HG03159 (cell line): ENCODE measurements around the gene DNASE1L3.
"Not testable (repeated sequence)": the region's sequence is repeated elsewhere in the genome, so short reads cannot be mapped to it uniquely, and the experiment has no call there.

Experiments
- ATAC-seq: cut with Tn5 transposase; IDR thresholded peaks from one replicate; pipeline ENCODE4 v1.9.1; 2021; ENCODE audit warnings: mild to moderate bottlenecking, moderate library complexity; ENCODE audit not compliant: unreplicated experiment

Gene DNASE1L3

DNA sequence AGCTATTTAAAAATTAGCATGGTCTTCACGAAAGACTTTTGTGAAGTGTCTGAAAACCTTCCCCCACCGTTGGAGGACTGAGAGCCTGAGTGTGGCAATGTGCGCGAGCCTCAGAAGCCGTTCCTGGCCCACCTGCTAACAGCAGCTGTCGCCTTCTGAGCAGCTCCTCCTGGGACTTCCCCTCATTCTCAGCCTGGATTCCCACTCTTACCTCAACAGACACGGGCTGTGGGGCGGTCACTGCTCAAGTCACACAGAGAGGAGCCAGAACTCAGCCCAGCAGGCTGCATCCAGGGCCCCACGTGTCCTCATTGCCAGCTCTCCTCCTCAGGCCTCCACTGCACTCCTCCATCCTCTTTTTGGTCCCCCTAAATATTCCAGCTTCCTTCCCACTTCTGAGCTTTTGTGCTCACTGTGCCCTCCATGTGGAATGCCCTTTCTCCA is 7.8 kb downstream of the DNASE1L3 start:
- ATAC-seq: no peak

DNA sequence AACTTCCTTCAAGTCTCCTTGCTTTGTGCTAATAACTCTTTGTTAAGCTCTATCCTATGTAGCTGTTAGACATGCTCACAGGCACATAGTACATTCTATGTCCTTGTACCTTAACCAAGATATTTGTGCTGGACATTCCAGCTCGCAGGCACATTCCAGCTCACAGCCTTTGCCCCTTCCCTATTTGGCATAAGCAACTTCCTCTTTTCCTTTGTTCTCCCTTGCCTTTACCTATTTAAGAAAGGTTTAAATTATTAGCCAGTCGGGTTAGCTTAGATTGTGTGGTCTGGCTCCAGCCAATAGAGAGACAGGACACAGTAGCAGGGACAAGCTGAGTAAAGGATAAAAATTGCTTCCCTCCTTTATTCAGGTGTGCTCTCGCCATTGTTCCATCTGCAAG is 9.3 kb downstream of the DNASE1L3 start:
- ATAC-seq: not testable (repeated sequence)

DNA sequence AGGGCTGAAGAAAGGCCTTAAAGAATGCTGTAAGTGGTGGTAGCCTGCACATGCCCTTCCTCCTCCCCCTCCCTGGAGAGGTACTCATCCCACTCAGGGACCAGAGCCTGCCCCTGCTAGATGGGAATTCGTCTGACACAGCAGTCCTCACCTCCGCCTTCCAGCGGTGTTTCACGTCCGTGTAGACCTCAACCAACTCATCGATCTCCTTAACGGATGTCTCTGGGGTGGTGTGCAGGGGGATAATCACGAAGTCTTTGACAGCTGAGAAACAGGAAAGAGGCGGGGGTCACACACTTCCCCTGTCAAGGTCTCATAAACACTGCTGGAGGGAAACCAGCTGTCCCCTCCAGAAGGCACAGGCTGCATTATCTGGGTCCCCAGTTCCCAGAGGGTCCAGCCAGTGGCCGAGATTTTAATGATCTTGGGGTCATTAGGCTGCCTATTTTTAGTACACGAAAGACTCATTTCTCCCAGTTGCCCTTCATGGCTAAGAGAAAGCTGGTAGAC is 9.9 kb downstream of the DNASE1L3 start:
- ATAC-seq: no peak

DNA sequence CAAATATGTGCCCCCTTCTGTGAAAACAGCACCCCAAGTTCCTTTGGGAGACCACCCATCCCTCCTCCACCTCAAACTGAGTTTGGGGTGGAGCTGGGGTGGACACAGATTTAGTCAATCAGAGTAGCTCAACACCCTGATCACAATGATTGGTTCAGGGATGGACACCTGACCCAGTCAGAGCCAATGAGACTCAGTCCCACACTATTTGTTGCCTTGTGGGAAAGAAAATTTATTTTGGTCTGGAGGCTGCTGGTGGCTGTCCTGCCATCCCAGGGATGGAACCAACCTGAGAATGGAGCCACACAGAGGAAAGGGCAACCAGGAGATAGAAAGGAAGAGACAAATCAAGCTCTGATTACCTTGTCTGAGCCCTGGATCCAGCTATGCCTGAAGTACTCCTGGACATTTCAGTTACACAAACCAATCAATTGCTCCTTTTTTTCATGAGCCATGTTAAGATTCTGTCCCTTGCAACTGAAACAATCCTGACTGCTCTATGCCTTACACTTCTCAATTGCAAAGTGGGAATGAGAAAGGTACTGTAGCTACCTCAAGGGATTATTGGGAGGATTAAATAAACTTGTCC is 10.6 kb downstream of the DNASE1L3 start:
- ATAC-seq: no peak

DNA sequence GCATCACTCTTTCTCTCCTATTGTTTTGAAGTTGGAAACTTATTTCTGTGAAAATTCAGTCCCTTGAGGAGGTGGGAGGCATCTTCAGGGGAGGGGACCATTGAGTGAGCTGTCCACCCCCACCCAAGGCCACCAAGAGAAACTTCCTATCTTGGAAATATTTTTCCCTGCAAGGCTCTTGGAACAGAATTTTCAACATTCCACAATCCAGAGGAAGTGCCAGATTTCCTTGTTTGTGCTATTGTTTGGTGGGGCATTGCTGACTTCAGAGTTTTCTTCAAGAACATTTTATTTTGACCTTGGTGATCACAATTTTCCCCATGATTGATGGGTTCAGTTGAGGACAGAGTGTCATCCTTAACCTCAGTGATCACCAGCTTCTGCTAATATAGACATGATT is 12.0 kb downstream of the DNASE1L3 start:
- ATAC-seq: no peak

DNA sequence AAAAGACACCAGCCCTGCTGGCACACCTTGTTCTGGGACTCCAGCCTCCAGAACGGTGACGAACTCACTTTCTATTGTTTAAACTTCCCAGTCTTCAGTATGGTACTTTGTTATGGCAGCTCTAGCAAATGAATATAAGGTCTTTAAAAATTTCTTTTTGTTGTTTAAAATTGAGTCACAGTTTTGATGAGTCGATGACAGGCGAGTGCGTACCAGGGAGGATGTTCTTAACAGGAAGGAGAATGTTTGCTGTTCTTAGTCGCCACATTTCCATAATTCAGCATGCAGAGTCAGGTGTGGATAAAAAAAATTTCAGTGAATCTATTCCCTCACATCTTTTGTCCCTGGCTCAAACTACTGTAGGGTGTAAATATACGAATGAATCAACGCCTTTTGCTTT is 12.4 kb downstream of the DNASE1L3 start:
- no peak for ATAC-seq

DNA sequence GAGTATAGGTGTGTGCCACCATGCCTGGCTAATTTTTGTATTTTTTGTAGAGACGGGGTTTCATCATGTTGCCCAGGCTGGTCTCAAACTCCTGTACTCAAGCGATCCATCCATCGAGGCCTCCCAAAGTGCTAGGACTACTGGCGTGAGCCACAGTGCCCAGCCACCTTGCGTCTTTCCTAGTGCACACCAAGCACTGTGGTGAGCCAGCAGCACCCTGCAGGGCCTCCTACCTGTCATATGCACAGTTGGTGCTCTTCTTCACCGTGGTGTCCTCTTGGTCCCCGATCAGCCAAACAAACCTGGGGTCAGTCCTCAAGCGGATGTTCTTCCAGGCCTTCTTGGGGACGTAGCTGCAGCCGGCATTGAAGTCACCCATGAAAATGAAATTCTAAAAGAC is 13.2 kb downstream of the DNASE1L3 start:
- no peak for ATAC-seq

DNA sequence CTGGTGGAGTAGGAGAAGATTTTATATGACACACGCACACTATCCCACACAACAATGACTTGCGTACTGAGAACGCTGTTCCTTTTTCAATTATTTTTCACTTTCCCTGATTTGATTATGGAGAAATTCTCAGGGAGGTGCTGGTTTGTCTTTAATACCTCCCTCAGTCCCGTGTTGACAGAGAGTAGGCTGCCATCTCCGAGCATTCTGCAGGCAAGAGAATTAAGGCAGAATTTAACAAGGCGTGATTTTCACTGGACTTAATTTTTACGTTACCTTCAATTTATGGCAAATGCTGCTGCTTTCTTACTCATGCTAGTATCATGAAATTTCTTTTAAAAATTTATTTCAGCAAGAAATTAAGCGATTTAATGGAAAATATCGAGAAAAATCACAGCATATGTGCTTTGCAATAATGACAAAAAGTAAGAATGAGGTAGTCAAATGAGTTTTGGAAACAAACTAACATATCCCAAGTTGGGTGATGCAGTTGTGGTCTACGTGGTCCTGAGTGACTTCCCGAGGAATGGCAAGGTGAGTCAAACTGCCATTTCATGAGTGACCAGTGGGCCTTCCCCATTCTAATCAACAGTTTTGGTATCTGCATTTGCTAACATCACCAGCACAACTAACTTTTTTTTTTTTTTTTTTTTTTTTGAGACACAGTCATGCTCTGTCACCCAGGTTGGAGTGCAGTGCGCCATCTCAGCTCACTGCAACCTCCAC is 16.9 kb downstream of the DNASE1L3 start:
- no peak for ATAC-seq

DNA sequence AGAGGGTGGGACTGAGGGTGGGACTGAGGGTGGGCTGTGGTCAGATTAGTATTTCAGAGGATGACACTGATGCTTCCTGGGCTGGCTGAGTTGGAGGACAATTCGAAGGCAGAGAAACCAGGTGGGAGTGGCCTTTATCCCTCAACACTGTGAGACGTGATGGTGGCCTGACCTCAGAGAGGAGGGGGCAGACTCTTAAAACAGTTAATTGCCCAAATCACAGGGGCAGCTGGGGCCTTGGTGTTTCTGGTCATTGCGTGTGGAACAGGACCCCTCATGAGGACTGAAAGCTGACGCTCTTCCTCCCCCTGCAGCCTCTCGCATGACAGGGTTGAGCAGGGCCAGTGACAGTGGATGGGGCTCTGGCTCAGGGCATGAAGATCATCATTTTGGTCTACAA is 18.7 kb downstream of the DNASE1L3 start:
- ATAC-seq: no peak

DNA sequence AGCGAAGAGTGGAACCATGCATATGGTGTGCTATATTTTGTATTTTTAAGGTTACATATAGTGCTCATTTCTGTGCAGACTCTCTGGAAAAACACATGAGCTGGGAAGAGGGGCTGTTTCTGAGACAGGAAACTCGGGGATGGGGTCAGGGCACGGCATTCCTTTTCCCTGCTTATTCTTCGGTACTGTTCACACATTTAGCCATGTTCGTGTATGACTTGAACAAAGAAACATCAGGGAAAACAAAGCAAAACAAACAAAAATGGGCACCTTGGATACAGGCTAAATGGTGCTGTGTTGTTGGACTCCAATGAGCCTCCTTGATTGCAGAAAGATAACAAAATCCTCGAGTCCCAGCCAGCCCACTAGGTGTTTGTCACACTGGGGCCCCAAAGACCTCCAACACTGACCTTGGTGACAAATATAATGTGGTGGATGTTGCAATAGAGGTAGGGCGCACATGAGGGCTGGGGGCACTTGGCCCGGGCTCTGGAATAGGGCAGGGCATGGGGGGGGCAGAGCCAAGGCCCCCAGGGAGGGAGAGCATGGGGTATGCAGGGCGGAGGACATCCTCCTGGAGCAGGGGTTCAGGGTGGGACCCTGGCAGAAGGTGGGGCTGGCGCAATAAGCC is 19.3 kb downstream of the DNASE1L3 start:
- no peak for ATAC-seq

DNA sequence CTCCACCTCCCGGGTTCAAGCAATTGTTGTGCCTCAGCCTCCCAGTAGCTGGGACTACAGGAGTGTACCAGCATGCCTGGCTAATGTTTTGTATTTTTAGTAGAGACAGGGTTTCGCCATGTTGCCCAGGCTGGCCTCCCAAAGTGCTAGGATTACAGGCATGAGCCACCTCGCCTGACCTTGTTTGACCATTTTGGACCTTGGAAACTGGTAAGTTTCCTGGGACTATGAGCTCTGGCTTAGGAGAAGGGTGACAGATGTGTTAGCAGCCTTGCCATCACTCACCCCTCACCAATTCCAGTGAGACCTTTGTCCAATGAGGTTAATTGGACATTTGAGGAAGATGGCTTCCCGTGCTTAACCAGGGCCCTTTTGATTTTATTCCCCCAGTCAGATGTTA is 19.9 kb downstream of the DNASE1L3 start:
- no peak for ATAC-seq

DNA sequence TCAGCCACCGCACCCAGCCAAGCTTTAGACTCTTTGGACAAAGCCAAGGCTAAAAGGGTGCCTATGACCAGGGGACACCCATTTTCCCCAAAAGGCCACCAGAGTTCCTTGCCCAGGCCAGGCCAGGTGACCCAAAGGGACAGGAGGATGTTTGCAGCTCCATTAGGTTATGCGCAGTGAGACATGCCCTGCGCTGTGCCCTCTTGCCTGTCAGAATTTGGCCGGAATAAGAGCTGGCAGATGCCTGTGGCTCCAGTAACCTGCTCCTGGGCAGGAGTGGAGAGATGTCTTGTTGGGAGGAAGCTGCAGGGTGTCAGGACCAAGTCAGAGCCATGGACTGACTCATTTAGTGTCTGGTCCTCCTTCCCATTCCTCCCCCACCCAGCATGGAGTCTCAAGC is 20.5 kb downstream of the DNASE1L3 start:
- no peak for ATAC-seq

DNA sequence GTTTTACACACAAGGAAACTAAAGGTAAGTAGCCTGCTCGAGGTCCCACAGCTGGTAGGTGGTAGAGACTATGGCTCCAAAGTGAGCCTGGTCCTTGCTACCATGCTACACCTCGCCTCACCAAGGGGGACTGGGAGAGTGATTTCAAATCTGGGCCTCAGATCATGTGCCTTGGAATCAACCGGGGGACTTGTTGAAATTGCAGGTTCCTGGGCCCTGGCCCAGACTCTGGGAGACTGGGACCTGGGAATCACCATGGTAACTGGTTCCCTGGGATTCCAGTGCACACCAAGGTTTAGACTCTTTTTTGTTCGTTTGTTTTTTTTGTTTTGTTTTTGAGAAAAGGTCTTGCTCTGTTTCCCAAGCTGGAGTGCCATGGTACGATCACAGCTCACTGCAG is 21.1 kb downstream of the DNASE1L3 start:
- ATAC-seq: no peak

DNA sequence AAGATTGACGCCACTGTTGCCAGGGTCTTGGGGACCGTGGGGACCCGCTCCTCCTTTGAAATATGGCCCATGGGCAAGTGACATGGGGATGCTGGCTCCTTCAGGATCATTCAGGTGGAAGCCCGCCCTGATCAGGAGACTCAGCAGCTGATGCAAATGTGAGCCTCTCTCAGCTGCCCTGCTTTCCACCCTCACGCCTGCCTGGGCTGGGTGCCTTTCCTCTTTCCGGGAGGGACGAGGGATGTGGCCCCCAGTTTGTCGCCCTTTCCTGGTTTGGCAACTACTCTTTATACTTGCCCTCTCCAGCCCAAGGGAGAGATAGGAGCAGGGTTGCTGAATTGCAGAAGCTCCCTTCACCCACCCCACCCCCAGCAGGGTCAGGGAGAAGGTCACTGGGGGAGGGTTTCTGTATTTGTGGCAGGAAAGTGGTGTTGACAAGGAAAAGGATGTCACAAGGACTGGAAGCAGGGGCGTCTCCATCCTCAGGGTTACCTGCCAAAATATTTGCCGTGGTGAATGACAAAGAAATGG is 21.8 kb downstream of the DNASE1L3 start:
- no peak for ATAC-seq

DNA sequence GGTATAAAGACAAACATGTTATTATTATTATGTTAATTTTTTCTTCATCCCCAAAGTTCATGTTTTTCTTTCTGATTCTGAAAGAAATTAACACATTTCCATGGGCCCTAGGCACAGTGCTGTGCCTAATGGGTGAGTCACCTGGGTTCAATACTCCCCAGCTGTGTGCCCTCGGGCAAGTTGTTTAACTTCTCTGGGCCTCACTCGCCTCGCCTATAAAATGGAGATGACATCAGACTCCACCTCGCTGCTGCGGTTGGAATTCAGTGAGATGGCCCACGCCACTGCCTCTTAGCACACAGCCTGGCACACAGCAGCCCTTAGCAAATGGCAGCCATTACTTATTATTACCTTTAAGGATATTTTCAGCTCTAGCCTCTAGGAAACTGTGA is 22.6 kb downstream of the DNASE1L3 start:
- ATAC-seq: no peak

DNA sequence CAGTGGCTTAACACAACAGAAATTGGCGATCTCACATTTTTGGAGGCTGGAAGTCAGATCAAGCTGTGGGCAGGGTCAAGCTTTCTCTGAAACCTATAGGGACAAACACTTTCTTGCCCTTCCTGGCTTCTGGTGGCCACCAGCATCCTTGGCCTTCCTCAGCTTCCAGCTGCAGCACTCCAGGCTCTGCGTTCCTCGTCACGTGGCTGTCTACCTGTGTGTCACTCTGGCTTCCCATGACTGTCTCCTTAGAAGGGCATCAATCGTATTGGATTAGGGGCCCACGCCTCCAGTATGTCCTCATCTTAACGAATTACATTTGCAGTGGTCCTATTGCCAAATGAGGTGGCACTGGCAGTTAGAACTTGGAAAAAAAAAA is 25.8 kb downstream of the DNASE1L3 start:
- no peak for ATAC-seq

DNA sequence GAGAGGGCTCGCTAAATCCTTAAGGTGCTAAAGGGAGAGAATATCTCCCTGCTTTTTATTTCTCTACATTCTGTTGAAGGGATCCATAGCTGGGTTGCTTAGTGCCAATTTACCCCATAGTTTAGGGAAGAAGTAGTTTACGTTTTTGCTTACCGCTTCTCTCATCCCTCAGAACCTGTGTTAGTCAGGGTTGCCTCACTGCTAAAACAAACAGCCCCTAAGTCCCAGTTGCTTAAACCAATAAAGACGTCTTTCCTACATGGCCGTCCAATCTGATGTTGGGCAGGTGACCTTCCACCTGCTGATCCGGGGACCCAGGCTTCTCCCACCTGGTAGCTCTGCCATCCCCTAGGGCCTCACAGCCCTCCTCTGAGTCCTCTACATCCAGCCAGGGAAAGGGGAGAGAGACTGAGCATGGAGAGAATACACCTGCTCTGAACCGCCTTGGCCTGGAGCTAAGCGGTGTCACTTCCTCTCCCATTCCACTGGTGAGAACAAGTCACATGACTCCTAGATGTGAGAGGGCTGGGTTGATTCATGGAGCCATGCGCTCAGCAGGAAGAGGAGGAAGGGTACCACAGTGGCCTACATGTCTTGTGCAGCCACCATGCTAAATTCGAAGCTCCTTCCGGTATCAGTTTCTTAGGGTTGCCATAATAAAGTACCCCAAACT is 26.3 kb downstream of the DNASE1L3 start:
- no peak for ATAC-seq

DNA sequence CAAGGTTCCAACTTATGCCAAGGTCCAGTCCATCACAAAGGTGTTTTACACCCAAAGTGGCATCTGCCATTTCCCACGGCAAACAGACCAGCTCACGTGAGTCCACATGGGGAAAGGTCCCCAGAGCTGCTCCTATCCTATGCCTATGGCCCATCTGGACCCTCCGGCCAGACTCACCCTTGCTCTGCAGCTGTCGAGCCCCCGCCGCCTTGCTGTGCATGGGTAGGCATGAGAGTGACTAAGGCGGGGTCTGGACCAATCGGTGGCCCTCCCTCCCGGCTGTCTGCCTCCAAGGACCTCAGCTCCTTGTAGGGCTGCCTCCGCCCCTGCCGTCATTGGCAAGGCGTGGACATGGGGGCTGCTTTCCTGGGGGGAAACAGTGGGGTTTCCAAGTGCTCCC is 26.9 kb downstream of the DNASE1L3 start:
- ATAC-seq: no peak

DNA sequence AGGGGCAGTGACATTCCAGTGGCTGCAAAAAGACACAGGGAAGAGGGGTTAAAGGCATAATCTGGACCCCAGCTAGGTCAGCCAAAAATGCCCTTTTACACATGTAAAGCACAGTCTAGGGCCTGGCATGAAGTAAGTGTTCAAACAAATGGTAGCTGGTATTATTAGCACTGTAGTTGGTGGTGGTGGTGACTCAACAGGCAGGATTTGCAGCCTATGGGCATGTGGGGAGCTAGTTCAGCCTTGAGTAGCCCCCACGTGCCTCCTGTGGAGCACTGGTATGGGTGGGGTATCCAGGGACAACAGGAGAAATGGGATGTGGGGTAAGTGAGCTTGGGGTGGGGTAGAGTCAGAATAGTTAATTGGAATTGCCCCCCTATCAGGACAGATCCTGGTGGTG is 27.6 kb downstream of the DNASE1L3 start:
- ATAC-seq: no peak

DNA sequence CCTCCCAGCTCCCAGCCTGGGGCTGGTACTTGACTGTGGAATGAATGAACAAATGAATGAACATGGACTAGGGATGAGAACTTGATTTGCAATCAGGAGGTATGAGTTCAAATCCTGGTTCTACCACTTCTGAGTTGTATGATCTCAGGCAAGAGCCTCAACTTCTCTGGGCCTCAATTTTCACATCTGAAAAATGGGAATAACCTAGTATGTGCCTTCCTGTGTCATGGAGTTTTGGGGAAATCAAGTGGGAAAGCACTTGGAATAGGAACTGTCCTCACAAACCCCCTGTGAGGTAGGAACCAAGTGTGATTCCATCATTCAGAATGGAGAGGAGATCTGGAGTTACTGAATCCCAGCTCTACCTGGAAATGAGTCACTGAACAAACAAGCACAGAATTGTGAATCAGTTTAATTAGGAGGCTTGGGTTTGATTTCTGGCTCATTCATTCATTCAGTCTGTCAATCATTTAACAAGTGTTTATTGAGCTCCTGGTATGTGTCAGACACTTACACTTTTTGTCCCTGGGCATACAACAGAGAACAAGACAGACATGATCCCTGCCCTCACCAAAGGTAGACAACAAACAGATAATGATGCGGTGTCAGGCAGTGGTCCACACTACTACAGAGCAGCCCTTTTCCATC is 29.7 kb downstream of the DNASE1L3 start:
- no peak for ATAC-seq
